Peyer's patch (tissue), 4 donors: Measurements from ENCODE around the gene TERT. TPM values are rescaled to one million over a fixed set of nuclear protein-coding genes. Genes with fewer than 3 reads are reported as not detected.

ENCODE experiments used
- DNase-seq, 3 donors: peaks; one replicate each; pipeline ENCODE4 v3.0.0-alpha.2; 2017 to 2019
- H3K27ac ChIP-seq, 4 donors: fragments of 200-600 bp; sonication (generic); one replicate each; pipeline ENCODE4 v1.5.1; 2016 to 2019
- H3K27me3 ChIP-seq, 2 donors: fragments of 200-600 bp; sonication (generic); one replicate each; pipeline ENCODE4 v1.5.1; 2019
- H3K36me3 ChIP-seq, 3 donors: fragments of 200-600 bp; sonication (generic); one replicate each; pipeline ENCODE4 v1.5.1; 2016 to 2019
- H3K4me1 ChIP-seq, 4 donors: fragments of 200-600 bp; sonication (generic); one replicate each; pipeline ENCODE4 v1.5.1; 2016 to 2019
- H3K4me3 ChIP-seq, 4 donors: fragments of 200-600 bp; sonication (generic); 1 replicate in 3 of 4; 2 replicates in 1 of 4; pipeline ENCODE4 v1.5.1; 2016 to 2019; ENCODE audit warnings: mild to moderate bottlenecking in 1 of 4
- H3K9me3 ChIP-seq, 4 donors: fragments of 200-600 bp; sonication (generic); one replicate each; pipeline ENCODE4 v1.5.1; 2016 to 2019; ENCODE audit warnings: mild to moderate bottlenecking in 1 of 4
- CTCF ChIP-seq, 6 experiments: fragments of 450-650 bp in 4 of 6; fragments of 200-600 bp in 2 of 6; sonication (generic) in 1 of 6; IDR thresholded peaks; one replicate each; pipeline ENCODE4 v1.5.1; 2017 to 2019; ENCODE audit warnings: antibody characterized with exemption in 6 of 6, mild to moderate bottlenecking in 3 of 6, moderate library complexity in 1 of 6
- POLR2A ChIP-seq, 2 donors: fragments of 450-650 bp; IDR thresholded peaks; one replicate each; pipeline ENCODE4 v1.5.1; 2017; ENCODE audit warnings: antibody characterized with exemption in 2 of 2, mild to moderate bottlenecking in 2 of 2, moderate library complexity in 2 of 2
- total RNA-seq, 4 donors: library from RNA; depleted of rRNA; stranded (reverse); fragments of >200 nt; gene quantifications; one replicate each; pipeline ENCODE4 v1.1.0, GENCODE V29; 2016

TERT gene
- total RNA-seq, 4 donors from 2014 or later: 0.70 to 6.6 (median 1.6) TPM

GRCh38 chr5:1274471-1274870 is 20.4 kb downstream of the TERT start:
- no peak for DNase-seq
- Histone ChIP-seq H3K36me3 (no peaks in the 10 kb centered on the region), H3K4me1 (no peaks in the 10 kb centered on the region), H3K4me3 (no peak overlapping the region), H3K27me3 (no peaks in the 10 kb centered on the region), H3K27ac (no peak overlapping the region), H3K9me3 (no peaks in the 10 kb centered on the region)
- TF ChIP-seq CTCF (IDR thresholded peaks at IDR 0.05) (no peak), POLR2A (IDR thresholded peaks at IDR 0.05) (no peak)

- H3K4me3 ChIP-seq: no peak overlapping the region
- no peaks in the 10 kb centered on the region for H3K36me3 ChIP-seq
- no peak for DNase-seq
- H3K9me3 ChIP-seq: no peaks in the 10 kb centered on the region
- no peak for TF ChIP-seq CTCF (IDR thresholded peaks at IDR 0.05)
- no peak for TF ChIP-seq POLR2A (IDR thresholded peaks at IDR 0.05)
- H3K27me3 ChIP-seq: no peaks in the 10 kb centered on the region
- H3K27ac ChIP-seq: no peak overlapping the region
- no peaks in the 10 kb centered on the region for H3K4me1 ChIP-seq
Observed at GRCh38 chr5:1273745-1274144, 21.1 kb downstream of the TERT start.

DNA sequence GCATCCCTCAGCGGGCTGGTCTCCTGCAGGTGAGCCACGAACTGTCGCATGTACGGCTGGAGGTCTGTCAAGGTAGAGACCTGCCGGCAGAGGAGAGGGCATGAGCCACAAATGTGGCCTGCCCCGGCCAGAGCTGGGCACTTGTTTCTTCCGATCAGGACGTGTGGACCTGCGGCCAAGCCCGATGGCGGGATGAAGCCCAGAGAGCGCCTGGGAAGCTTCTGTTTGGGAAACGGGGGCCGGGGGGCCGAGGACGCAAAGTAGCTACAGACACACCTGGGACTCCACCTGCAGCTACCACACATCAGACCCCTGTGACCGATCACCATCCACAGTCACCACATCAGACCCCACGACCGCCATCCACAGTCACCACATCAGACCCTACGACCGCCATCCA is 22.7 kb downstream of the TERT start:
- TF ChIP-seq CTCF (IDR thresholded peaks at IDR 0.05) (no peak), POLR2A (IDR thresholded peaks at IDR 0.05) (no peak)
- no peaks in the 10 kb centered on the region for H3K9me3 ChIP-seq
- no peak overlapping the region for H3K27ac ChIP-seq
- H3K4me3 ChIP-seq: no peak overlapping the region
- H3K4me1 ChIP-seq: no peaks in the 10 kb centered on the region
- no peaks in the 10 kb centered on the region for H3K27me3 ChIP-seq
- DNase-seq: no peak
- H3K36me3 ChIP-seq: no peaks in the 10 kb centered on the region

DNA sequence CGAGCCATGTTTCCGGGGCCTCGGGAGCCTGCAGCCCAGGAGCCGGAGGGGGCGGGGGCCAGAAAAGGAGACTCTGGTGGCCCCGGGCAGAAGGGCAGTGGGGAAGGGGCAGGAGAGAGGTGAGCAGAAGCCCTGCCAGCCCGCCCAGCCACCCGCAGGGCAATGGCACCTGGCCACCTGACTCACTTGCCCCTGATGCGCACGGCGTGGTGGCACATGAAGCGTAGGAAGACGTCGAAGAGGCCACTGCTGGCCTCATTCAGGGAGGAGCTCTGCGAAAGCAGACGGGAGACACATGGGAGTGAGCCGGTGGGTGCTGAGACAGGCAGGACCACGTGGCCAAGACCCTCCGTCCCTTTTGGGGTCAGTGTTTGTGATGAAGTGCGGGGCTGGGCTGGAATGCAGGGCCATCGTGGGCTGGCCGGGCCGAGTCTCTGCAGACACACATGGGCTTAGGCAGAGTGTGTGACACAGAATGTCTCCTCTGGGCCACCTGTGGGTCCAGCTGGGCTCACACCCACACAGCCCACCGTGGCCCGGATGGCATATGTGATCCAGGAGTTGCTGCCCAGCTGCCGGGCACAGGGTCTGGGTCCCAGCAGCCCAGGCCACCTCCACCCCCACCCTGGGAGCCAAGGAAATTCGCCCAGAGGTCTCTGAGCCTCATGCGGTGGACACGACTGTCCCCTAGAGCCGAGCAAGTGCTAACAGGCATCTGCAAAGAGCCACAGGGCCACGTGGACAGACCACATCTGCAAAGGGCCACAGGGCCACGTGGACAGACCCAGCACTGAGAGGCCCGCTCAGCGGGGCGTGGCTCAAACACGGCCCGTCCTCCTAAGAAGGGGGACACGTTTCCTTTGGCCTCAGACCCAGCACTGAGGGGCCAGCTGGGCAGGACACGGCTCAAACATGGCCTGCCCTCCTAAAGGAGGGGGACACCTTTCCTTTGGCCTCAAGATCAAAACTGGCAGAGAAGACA is 23.6 kb downstream of the TERT start:
- Histone ChIP-seq H3K4me3 (no peak overlapping the region), H3K36me3 (no peaks in the 10 kb centered on the region), H3K9me3 (no peaks in the 10 kb centered on the region), H3K4me1 (no peaks in the 10 kb centered on the region), H3K27me3 (no peaks in the 10 kb centered on the region), H3K27ac (no peak overlapping the region)
- no peak for DNase-seq
- TF ChIP-seq POLR2A (IDR thresholded peaks at IDR 0.05): no peak
- no peak for TF ChIP-seq CTCF (IDR thresholded peaks at IDR 0.05)

GRCh38 chr5:1270426-1270825 is 24.4 kb downstream of the TERT start:
- H3K27ac ChIP-seq: no peak overlapping the region
- TF ChIP-seq POLR2A (IDR thresholded peaks at IDR 0.05) (no peak), CTCF (IDR thresholded peaks at IDR 0.05) (no peak)
- no peaks in the 10 kb centered on the region for H3K27me3 ChIP-seq

More at GRCh38 chr5:1270426-1270825, 24.4 kb downstream of the TERT start:
- no peak overlapping the region for H3K4me3 ChIP-seq
- no peaks in the 10 kb centered on the region for H3K4me1 ChIP-seq
- H3K9me3 ChIP-seq: no peaks in the 10 kb centered on the region
- H3K36me3 ChIP-seq: no peaks in the 10 kb centered on the region
- no peak for DNase-seq
